ENCODE measurements around the gene MADCAM1. TPM values are rescaled to one million over a fixed set of nuclear protein-coding genes. Genes with fewer than 3 reads are reported as not detected.
"Not testable (repeated sequence)": the region's sequence is repeated elsewhere in the genome, so short reads cannot be mapped to it uniquely, and the experiment has no call there.

MADCAM1 gene
- polyA plus RNA-seq, 5 donors: 4.0 to 14.7 (median 6.2) TPM

- no peak for DNase-seq
Observed at GRCh38 chr19:463483-464207, 32.6 kb upstream of the MADCAM1 start.

- DNase-seq: no peak
Observed at GRCh38 chr19:464208-464545, 32.1 kb upstream of the MADCAM1 start.

DNA sequence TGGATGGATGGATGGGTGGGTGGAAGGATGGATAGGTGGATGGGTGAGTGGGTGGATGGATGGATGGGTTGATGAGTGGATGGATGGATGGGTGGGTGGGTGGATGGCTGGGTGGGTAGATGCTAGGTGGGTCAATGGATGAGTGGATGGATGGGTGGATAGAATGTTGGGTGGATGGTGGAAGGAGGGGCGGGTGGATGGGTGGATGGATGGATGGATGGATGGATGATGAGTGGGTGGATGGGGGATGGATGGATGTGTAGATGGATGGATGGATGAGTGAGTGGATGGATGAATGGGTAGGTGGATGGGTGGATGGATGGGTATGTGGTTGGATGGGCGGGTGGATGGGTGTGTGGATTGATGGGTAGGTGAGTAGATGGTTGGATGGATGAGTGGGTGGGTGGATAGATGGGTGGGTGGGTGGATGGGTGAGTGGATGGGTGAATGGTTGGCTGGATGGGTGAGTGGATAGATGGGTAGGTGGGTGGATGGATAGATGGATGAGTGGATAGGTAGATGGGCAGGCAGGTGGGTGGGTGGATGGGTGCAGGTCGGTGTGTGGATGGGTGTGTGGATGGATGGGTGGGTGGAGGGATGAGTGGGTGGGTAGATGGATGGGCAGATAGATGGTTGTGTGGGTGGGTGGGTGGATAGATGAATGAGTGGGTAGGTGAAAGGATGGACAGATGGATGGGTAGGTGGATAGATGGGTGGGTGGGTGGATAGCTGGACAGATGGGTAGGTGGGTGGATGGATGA, 31.1 kb upstream of the MADCAM1 start:
- no peak for DNase-seq

GRCh38 chr19:467554-467953, 28.7 kb upstream of the MADCAM1 start:
- no peak for DNase-seq

DNA sequence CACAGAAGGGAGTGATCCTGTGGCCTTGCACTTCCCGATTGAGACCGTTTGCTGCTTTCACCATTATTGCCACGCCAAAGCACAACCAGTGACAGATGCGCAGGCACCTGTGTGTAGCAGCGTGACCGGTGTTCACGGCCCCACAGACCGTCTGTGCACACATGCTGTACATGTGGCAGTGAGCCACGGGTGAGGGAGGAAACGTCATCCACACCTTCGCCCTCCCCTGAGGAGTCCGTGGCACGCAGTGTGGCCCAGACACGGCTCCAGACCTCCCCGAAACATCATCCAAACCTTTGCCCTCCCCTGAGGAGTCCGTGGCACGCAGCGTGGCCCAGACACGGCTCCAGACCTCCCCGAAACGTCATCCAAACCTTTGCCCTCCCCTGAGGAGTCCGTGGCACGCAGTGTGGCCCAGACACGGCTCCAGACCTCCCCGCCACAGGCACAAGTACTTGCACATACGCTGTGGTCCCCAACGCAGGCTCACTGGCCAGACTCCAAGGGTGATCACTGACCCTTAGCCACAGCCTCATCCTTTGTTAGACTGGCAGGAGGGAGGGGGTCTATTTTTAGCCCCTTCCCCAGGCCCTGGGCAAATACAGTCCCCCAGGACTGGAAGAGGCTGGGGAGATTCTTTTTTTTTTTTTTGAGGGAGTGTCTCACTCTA, 27.6 kb upstream of the MADCAM1 start:
- no peak for DNase-seq

GRCh38 chr19:469833-470232, 26.5 kb upstream of the MADCAM1 start:
- no peak for DNase-seq

GRCh38 chr19:470701-471100, 25.6 kb upstream of the MADCAM1 start:
- DNase-seq: no peak

DNA sequence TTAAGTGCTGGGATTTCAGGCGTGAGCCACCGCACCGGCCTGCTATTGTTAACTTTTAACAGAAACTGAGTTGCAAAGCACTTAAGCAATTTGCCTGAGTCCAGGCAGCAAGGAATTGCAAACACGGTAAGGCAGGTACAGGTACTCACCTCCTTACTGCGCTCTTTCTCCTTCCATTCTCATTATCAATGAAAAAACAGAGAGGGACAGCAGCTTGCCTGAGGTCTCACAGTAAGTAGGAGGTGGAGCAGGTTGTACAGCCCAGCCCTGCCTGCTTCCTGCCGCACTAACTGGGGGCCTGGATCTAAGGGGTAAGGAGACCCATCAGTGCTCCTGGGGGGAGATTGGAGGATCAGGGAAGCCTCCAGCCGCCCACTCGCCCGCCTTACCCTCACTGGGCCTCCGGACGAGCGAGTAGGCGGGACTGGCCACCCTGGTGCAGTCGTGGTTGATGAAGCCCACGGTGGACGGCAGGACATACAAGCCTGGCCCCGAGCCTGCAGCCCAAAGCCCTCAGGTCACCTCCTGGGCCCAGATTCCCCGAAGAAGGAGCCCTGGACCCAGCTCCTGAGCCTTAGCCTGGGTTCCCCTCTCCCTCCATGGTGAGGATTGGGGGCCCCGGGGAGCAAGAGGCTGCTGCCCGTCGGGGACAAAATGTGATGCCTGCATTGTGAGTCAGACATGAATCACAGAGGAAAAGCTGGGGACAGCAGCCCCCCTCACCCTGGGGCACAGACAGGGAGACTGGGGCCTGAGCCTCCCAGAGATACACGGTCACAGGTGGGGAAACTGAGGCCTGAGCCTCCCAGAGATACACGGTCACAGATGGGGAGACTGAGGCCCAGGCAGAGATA, 24.1 kb upstream of the MADCAM1 start:
- DNase-seq: no peak

DNA sequence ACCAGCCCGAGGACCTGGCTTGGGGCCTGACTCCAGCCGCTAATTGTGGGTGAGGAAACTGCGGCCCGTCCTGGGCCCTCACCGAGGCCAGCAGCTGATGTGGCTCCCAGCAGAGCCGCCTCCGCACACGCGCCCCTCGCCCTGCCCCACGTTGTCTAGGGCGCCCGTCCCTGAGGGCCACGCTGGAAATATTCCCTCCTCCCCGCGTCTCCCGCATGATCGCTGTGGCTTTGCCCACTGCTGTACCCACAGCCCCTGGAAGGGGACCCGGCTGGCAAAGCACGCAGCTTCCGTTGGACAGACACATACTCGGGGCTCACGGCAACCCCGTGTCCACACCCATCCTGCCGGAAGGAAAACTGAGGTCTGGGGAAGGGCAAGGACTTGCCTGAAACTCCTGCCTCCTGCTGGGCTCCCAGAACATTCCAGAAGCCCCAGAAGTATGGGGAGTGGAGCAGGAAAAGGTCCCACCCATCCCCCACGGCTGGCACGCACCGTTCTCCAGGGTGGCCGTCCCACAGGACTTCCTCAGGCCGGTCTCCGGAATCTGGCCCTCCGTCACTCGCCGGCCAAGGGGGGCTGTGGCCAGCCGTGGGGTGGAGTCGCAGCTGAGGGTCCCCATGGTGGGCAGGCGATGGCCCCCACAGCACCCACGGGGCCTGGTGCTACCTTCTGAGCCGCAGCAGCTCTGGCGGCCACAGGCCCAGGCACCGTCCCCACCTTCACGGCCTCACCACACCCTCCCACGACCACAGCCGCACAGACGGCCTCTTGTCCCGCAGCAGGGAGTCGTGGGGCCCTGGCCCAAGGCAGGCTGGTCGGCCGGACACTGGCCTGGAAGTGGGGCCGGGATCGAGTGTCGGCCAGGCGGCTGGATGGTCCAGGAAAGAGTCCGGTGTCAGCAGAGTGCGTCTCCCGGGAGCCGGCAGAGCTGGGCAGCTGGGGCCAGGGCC, 21.9 kb upstream of the MADCAM1 start:
- no peak for DNase-seq

GRCh38 chr19:475360-475759, 20.9 kb upstream of the MADCAM1 start:
- no peak for DNase-seq

- DNase-seq: no peak
Observed at GRCh38 chr19:478236-478903, 17.9 kb upstream of the MADCAM1 start.

DNA sequence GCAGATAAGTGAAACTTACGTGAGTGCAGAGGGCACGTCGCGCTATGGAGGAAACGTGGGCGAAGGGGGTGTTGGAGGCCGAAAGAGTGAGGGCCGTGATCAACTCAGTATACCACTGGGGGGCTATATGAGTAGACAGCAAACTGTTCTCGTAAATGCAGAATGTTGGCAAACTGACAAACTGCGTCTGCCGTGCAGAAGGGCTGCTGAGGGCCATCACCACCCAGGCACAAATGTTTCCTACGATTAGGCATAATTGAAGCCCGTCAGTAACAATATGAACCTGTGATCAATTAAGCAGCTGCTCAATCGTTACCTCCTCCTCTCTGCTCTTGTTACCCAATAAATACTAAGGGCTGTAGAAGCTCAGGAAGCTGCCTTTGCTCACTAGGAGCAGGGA, 17.3 kb upstream of the MADCAM1 start:
- no peak for DNase-seq

GRCh38 chr19:480016-480855, 16.1 kb upstream of the MADCAM1 start:
- DNase-seq: peak in 1 of 2 donors; percentile 42

GRCh38 chr19:481100-481499, 15.2 kb upstream of the MADCAM1 start:
- not testable (repeated sequence) for DNase-seq

DNA sequence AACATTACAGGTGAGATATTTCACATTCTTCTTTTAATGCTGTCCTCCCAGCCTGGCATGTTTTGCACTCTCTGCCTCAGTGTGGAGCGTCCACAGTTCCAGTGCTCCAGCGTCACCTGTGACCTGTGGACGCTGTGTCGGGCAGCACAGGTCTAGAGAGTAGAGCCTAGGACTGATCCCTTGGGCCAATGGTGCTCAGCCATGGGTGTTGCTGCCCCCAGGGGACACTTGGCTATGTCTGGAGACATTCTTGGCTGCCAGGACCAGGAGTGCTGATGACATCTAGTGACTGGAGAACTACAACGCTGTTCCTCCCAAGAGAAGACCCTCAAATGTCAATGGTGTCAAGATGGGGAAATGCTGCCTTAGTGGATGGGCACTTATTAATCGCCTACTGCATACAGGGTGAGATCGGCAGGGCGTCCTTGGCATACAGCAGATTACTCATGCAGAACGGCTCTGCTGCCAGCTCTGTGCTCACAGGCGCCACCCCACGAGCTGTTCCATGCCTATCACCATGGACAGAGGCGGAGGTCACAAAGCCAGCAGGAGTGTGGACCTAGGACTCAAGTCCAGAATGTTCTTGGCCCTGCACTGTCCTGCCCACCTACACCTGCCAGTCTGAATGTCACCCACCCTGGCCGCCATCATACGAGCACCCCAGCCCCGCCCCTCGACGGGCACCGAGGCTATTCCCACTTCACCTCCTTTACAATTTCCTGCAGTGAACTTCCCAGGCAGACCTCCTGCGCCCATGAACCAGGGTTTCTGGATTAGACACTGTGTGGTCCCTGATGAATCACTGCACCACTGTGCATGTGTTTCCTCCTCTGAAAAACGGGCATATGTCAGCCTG, 13.9 kb upstream of the MADCAM1 start:
- DNase-seq: no peak

GRCh38 chr19:483332-484072, 12.8 kb upstream of the MADCAM1 start:
- DNase-seq: no peak

GRCh38 chr19:484494-484893, 11.8 kb upstream of the MADCAM1 start:
- DNase-seq: no peak

DNA sequence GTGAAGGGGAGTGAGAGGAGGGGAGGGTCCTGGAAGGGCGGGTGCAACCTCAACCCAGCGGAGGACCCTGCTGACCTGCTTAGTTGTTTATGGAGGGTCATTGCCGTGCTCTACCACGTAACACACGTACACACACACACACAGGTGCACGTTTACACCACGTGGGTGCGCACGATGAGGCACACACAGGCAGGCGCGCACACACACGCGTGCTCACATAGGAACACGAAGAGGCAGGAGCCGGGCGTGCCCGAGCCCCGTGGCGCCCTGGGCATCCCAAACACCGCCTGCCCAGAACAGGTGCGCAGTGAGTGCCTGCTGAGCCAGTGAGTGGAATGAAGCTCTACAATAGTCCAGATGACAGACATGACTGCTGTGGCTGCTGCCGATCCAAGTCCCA, 11.2 kb upstream of the MADCAM1 start:
- DNase-seq: no peak

Data from right lung (tissue), 5 donors.